Jurkat, Clone E6-1 (cell line): ENCODE measurements around the gene CSAG3. TPM values are rescaled to one million over a fixed set of nuclear protein-coding genes. Genes with fewer than 3 reads are reported as not detected.
"Not testable (repeated sequence)": the region's sequence is repeated elsewhere in the genome, so short reads cannot be mapped to it uniquely, and the experiment has no call there.

Experiments used
- DNase-seq: peaks from one replicate; pipeline ENCODE4 v3.0.0-alpha.2; 2011; ENCODE audit warnings: low read depth, low spot score
- H3K4me3 ChIP-seq: 2 replicates; pipeline ENCODE4 v1.5.1; 2011; ENCODE audit warnings: mild to moderate bottlenecking, low read length, control low read depth, moderate library complexity
- polyA plus RNA-seq: library from polyadenylated mRNA; unstranded; fragments of >200 nt; gene quantifications from one replicate; pipeline ENCODE4 v1.2.1, GENCODE V29; 2012; ENCODE audit warnings: missing spikeins; ENCODE audit not compliant: insufficient read length, insufficient read depth

The CSAG3 gene
- not detected for polyA plus RNA-seq

DNA sequence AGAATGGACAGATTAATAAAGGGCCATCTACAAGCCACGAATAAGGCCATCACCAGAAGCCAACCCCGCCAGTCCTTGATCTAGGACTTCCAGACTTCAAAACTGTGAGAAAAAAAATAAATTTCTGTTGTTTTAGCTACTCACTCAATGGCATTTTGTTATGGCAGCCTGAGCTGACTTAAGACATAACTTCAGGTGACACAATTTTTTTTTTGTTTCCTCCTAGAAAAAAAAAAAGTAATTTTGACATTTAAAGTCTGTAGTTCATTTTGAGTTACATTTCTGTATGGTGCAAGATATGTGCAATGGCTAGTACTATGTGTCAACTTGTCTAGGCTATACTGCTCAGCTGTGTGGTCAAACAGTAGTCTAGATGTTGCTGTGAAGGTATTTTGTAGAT, at the start of gene CSAG3:
Gene CSAG3, plus strand, starts transcription at position 301 of the 400 bp plus-strand sequence.
- H3K4me3 ChIP-seq: not testable (repeated sequence)

DNA sequence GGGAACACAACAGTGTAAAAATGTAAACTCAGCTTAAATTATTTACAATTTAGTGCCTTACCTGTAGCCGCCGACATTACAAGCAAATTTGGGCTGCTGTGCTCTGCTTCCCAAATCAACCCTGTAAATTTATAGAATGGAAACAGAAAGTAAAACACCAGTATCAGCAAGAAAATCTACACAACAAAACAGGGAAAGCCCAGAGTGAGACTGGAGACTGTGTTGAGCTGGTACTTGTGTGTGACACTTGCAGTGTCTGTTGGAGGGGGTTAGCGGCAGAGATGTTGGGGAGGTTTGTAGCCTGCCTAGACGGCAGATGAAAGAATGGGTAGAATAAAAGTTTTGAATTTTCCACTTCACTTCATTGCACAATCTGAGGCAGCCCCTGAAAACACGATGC, 45.8 kb upstream of the CSAG3 start:
- DNase-seq, H3K4me3 ChIP-seq: not testable (repeated sequence)

More for the DNA sequence above, at the start of gene CSAG3:
- DNase-seq: not testable (repeated sequence)

DNA sequence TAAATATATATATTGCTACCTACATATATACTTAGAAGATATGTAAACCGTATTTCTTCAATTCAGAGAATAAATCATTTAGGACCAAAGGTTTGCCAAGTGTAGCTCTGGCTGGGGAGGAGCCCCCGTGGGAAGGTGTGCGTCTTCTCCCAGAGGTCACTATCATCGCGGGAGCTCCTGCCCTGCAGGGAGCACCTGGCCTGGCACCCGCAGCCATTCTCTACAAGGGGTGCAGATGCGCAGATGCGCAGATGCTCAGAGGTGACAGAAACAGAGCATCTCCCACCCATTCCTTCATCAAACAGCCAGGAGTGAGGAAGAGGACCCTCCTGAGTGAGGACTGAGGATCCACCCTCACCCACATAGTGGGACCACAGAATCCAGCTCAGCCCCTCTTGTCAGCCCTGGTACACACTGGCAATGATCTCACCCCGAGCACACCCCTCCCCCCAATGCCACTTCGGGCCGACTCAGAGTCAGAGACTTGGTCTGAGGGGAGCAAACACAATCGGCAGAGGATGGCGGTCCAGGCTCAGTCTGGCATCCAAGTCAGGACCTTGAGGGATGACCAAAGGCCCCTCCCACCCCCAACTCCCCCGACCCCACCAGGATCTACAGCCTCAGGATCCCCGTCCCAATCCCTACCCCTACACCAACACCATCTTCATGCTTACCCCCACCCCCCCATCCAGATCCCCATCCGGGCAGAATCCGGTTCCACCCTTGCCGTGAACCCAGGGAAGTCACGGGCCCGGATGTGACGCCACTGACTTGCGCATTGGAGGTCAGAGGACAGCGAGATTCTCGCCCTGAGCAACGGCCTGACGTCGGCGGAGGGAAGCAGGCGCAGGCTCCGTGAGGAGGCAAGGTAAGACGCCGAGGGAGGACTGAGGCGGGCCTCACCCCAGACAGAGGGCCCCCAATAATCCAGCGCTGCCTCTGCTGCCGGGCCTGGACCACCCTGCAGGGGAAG, 44.9 kb upstream of the CSAG3 start, which contains the start of gene MAGEA2B:
Gene MAGEA2B, plus strand, starts transcription at position 814 of the 973 bp plus-strand sequence. CDS start 2,479 bp downstream, outside the sequence.
- not testable (repeated sequence) for H3K4me3 ChIP-seq

DNA sequence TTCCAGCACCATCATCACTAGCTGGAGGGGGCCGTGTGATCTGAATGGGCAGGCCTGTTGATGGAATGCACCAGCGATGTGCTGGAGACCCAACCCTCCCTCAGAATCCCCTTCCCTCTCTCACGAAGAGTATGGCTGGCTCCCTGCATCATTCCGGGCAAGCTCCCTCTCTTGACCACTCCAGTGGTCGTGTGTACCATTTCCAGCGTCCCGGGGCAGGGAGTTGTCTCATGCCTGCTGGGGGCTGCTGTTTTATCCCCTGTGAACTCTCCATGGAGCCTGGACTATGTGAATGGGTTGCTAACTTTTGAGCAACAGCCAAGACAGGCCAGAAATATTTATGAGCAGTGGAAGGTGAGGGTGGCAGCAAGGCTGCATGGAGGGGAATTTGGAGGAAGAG, 33.6 kb upstream of the CSAG3 start:
- no peak overlapping the region for H3K4me3 ChIP-seq
- no peak for DNase-seq

More for the DNA sequence above, 44.9 kb upstream of the CSAG3 start, which contains the start of gene MAGEA2B:
- not testable (repeated sequence) for DNase-seq

DNA sequence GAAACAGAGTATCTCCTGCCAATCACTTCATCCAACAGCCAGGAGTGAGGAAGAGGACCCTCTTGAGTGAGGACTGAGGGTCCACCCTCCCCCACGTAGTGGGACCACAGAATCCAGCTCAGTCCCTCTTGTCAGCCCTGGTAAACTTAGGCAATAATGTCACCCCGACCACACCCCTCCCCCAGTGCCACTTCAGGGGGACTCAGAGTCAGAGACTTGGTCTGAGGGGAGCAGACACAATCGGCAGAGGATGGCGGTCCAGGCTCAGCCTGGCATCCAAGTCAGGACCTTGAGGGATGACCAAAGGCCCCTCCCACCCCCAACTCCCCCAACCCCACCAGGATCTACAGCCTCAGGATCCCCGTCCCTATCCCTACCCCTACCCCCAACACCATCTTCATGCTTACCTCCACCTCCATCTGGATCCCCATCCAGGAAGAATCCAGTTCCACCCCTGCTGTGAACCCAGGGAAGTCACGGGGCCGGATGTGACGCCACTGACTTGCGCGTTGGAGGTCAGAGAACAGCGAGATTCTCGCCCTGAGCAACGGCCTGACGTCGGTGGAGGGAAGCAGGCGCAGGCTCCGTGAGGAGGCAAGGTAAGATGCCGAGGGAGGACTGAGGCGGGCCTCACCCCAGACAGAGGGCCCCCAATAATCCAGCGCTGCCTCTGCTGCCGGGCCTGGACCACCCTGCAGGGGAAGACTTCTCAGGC, 25.6 kb upstream of the CSAG3 start, which contains the start of the genes CSAG1 and MAGEA12:
Gene CSAG1, minus strand, starts transcription at position 461 of the 715 bp plus-strand sequence. CDS start 1,261 bp downstream, outside the sequence.
Gene MAGEA12, plus strand, starts transcription at position 497 of the 715 bp plus-strand sequence. CDS start 2,405 bp downstream, outside the sequence.
- H3K4me3 ChIP-seq: no peak within 1 kb of the TSS
- DNase-seq: no peak

DNA sequence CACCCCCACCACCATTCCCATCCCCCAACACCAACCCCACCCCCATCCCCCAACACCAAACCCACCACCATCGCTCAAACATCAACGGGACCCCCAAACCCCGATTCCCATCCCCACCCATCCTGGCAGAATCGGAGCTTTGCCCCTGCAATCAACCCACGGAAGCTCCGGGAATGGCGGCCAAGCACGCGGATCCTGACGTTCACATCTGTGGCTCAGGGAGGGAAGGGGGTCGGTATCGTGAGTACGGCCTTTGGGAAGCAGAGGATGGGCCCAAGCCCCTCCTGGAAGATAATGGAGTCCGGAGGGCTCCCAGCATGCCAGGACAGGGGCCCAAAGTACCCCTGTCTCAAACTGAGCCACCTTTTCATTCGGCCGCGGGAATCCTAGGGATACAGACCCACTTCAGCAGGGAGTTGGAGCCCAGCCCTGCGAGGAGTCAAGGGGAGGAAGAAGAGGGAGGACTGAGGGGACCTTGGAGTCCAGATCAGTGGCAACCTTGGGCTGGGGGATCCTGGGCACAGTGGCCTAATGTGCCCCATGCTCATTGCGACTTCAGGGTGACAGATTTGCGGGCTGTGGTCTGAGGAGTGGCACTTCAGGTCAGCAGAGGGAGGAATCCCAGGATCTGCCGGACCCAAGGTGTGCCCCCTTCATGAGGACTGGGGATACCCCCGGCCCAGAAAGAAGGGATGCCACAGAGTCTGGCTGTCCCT, 24.7 kb upstream of the CSAG3 start:
- H3K4me3 ChIP-seq, DNase-seq: not testable (repeated sequence)

DNA sequence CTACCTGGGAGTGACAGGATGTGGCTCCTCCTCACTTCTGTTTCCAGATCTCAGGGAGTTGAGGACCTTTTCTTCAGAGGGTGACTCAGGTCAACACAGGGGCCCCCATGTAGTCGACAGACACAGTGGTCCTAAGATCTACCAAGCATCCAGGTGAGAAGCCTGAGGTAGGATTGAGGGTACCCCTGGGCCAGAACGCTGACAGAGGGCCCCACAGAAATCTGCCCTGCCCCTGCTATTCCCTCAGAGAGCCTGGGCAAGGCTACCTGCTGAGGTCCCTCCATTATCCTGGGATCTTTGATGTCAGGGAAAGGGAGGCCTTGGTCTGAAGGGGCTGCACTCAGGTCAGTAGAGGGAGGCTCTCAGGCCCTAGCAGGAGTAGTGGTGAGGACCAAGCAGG, 23.9 kb upstream of the CSAG3 start:
- H3K4me3 ChIP-seq: no peak overlapping the region
- DNase-seq: no peak

DNA sequence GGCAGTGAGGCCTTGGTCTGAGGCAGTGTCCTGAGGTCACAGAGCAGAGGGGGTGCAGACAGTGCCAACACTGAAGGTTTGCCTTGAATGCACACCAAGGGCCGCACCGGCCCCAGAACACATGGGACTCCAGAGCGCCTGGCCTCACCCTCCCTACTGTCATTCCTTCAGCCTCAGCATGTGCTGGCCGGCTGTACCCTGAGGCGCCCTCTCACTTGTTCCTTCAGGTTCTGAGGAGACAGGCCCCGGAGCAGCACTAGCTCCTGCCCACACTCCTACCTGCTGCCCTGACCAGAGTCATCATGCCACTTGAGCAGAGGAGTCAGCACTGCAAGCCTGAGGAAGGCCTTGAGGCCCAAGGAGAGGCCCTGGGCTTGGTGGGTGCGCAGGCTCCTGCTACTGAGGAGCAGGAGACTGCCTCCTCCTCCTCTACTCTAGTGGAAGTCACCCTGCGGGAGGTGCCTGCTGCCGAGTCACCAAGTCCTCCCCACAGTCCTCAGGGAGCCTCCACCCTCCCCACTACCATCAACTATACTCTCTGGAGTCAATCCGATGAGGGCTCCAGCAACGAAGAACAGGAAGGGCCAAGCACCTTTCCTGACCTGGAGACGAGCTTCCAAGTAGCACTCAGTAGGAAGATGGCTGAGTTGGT, 23.0 kb upstream of the CSAG3 start:
- no peak overlapping the region for H3K4me3 ChIP-seq
- DNase-seq: no peak

DNA sequence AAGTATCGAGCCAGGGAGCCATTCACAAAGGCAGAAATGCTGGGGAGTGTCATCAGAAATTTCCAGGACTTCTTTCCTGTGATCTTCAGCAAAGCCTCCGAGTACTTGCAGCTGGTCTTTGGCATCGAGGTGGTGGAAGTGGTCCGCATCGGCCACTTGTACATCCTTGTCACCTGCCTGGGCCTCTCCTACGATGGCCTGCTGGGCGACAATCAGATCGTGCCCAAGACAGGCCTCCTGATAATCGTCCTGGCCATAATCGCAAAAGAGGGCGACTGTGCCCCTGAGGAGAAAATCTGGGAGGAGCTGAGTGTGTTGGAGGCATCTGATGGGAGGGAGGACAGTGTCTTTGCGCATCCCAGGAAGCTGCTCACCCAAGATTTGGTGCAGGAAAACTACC, 22.5 kb upstream of the CSAG3 start:
- H3K4me3 ChIP-seq, DNase-seq: not testable (repeated sequence)

DNA sequence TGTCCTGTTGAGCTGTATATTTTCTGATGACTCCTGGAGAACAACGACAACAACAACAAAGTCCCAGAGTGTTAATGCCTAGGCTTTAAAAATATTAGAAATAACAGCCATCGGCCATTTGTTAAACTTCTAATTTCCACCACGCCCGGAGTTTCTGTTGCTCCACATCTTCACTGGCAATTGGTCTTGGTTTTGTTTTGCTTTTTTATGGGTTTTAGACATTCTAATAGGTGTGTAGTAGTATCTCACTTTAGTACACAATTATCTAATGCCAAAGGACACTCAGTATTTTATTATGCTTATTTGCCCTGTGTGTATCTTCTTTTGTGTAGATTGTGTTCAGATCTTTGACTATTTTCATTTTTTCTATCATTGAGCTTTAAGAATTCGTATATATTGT, 20.5 kb upstream of the CSAG3 start:
- DNase-seq: no peak
- H3K4me3 ChIP-seq: no peak overlapping the region

DNA sequence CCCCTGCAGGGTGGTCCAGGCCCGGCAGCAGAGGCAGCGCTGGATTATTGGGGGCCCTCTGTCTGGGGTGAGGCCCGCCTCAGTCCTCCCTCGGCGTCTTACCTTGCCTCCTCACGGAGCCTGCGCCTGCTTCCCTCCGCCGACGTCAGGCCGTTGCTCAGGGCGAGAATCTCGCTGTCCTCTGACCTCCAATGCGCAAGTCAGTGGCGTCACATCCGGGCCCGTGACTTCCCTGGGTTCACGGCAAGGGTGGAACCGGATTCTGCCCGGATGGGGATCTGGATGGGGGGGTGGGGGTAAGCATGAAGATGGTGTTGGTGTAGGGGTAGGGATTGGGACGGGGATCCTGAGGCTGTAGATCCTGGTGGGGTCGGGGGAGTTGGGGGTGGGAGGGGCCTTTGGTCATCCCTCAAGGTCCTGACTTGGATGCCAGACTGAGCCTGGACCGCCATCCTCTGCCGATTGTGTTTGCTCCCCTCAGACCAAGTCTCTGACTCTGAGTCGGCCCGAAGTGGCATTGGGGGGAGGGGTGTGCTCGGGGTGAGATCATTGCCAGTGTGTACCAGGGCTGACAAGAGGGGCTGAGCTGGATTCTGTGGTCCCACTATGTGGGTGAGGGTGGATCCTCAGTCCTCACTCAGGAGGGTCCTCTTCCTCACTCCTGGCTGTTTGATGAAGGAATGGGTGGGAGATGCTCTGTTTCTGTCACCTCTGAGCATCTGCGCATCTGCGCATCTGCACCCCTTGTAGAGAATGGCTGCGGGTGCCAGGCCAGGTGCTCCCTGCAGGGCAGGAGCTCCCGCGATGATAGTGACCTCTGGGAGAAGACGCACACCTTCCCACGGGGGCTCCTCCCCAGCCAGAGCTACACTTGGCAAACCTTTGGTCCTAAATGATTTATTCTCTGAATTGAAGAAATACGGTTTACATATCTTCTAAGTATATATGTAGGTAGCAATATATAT, 5.0 kb upstream of the CSAG3 start, which contains the start of gene MAGEA2:
Gene MAGEA2, minus strand, starts transcription at position 157 of the 965 bp plus-strand sequence. CDS start 2,479 bp downstream, outside the sequence.
- not testable (repeated sequence) for H3K4me3 ChIP-seq, DNase-seq

DNA sequence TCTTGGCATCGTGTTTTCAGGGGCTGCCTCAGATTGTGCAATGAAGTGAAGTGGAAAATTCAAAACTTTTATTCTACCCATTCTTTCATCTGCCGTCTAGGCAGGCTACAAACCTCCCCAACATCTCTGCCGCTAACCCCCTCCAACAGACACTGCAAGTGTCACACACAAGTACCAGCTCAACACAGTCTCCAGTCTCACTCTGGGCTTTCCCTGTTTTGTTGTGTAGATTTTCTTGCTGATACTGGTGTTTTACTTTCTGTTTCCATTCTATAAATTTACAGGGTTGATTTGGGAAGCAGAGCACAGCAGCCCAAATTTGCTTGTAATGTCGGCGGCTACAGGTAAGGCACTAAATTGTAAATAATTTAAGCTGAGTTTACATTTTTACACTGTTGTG, 4.1 kb upstream of the CSAG3 start:
- not testable (repeated sequence) for H3K4me3 ChIP-seq, DNase-seq

DNA sequence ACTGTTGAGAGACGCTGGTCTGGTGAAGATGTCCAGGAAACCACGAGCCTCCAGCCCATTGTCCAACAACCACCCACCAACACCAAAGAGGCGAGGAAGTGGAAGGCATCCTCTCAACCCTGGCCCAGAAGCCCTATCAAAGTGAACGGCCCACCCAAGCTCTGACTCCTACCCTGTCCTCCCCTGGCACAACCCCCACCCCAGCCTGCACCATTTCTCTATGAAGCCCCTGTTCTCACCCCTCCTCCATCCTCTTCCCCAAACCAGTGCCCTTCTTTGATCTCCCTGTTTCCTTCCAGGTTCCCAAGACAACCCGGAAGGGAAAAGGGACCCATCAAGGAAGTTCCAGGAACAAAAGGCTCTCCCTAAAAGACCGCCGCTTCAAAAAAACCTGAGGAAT, 526 bp downstream of the CSAG3 start:
- H3K4me3 ChIP-seq, DNase-seq: not testable (repeated sequence)

DNA sequence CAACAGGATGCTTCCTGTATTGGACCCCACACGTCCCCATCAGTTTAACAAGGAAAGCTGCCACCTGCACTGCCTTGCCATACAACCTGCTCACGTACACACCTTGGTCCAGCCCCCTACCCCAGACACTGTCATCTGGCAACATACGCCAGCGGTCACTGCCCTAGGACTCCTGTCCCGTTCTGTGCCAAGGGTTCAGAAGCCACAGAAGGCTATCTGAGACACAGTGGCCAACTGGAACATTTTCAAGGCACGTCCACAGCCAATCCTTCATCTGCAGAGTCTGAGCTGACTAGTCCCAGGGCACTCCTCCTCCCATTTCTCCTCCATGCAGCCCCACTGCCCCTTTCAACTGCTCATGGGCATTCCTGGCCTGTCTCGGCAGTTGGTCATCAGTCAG, 2.6 kb downstream of the CSAG3 start:
- not testable (repeated sequence) for H3K4me3 ChIP-seq, DNase-seq

DNA sequence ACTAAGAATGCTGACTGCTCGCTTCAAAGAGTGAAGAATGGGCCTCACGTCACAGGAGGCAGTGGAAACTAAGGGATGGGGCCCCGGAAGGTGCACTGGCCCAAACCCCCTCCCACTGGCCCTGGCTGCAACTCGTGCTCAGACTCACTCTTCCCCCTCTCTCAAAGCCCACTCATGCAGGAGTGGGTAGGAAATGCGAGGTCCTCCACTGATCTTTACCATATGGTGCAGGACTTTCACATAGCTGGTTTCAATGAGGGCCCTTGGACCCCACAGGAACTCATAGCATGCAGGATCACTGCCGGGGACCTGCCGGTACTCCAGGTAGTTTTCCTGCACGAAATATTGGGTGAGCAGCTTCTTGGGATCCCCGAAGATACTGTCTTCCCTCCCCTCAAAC, 7.5 kb downstream of the CSAG3 start:
- not testable (repeated sequence) for DNase-seq, H3K4me3 ChIP-seq

DNA sequence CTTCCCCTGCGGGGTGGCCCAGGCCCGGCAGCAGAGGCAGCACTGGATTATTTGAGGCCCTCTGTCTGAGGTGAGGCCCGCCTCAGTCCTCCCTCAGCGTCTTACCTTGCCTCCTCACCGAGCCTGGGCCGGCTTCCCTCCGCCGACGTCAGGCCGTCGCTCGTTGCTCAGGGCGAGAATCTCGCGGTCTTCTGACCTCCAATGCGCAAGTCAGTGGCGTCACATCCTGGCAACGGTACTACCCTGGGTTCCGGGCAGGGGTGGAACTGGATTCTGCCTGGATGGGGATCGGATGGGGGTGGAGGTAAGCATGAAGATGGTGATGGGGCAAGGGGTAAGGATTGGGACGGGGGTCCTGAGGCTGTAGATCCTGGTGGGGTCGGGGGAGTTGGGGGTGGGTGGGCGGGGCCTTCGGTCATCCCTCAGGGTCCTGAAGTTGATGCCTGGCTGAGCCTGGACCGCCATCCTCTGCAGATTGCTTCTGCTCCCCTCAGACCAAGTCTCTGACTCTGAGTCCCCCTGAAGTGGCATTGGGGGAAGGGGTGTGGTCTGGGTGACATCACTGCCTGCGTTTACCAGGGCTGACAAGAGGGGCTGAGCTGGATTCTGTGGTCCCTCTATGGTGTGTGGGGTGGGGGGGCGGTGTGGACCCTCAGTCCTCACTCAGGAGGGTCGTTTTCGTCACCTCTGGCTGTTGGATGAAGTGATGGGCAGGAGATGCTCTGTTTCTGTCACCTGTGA, 10.7 kb downstream of the CSAG3 start, which contains the start of gene MAGEA6:
Gene MAGEA6, minus strand, starts transcription at position 141 of the 741 bp plus-strand sequence. CDS start 2,039 bp downstream, outside the sequence.
- not testable (repeated sequence) for DNase-seq, H3K4me3 ChIP-seq
